Naive thymus-derived CD4-positive, alpha-beta T cell (primary cell): ENCODE results near the gene ATF3. TPM values are rescaled to one million over a fixed set of nuclear protein-coding genes. Genes with fewer than 3 reads are reported as not detected.

Source experiments
- ATAC-seq: fragments of 150-1000 bp; cut with Tn5 transposase; 2 replicates; pipeline ENCODE4 v1.10.0; 2021; ENCODE audit warnings: mild to moderate bottlenecking, moderate library complexity
- CTCF ChIA-PET: fragments of 350-600 bp; sonication (Branson Sonifier 250); formaldehyde crosslinking; loops from one replicate; lab custom pipeline; 2021; ENCODE audit warnings: antibody characterized with exemption; lab: Charles Lee
- POLR2A ChIA-PET: fragments of 350-600 bp; sonication (Branson Sonifier 250); formaldehyde crosslinking; loops from one replicate; lab custom pipeline; 2021; ENCODE audit warnings: antibody characterized with exemption, inconsistent platforms; lab: Charles Lee
- DNase-seq, 9 donors: peaks; one replicate each; pipeline versions ENCODE4 v3.0.0 to v3.0.0-alpha.2; 2020 to 2022; ENCODE audit warnings: mixed read lengths in 1 of 9
- H3K27ac ChIP-seq: one replicate; pipeline ENCODE4 v1.7.0; 2013; ENCODE audit warnings: mild to moderate bottlenecking, low read depth, low read length, moderate library complexity
- H3K27me3 ChIP-seq, 2 donors: one replicate each; pipeline ENCODE4 v1.7.0; 2013; ENCODE audit warnings: low read length in 2 of 2, mild to moderate bottlenecking in 2 of 2, moderate library complexity in 2 of 2; ENCODE audit not compliant: control insufficient read depth in 2 of 2, insufficient read depth in 2 of 2
- H3K36me3 ChIP-seq, 3 experiments: 1 replicate in 2 of 3; 2 replicates in 1 of 3; pipeline ENCODE4 v1.7.0; 2013; ENCODE audit warnings: low read length in 3 of 3, mild to moderate bottlenecking in 3 of 3, moderate library complexity in 1 of 3; ENCODE audit not compliant: insufficient read depth in 3 of 3, control insufficient read depth in 2 of 3
- H3K4me1 ChIP-seq, 2 donors: one replicate each; pipeline ENCODE4 v1.7.0; 2013; ENCODE audit warnings: low read length in 2 of 2, mild to moderate bottlenecking in 2 of 2, moderate library complexity in 1 of 2; ENCODE audit not compliant: control insufficient read depth in 2 of 2, insufficient read depth in 2 of 2
- H3K4me3 ChIP-seq: 2 replicates; pipeline ENCODE4 v1.7.0; 2013; ENCODE audit warnings: mild to moderate bottlenecking, low read length
- H3K9me3 ChIP-seq, 3 experiments: 1 replicate in 2 of 3; 2 replicates in 1 of 3; pipeline ENCODE4 v1.7.0; 2013; ENCODE audit warnings: low read length in 3 of 3; ENCODE audit not compliant: control insufficient read depth in 2 of 3
- H3K27ac Mint-ChIP-seq, 9 donors: one replicate each; pipeline ENCODE4 v1.8.0; 2020 to 2022; ENCODE audit warnings: mixed read lengths in 9 of 9, mild to moderate bottlenecking in 8 of 9, moderate library complexity in 5 of 9, inconsistent platforms in 2 of 9
- H3K27me3 Mint-ChIP-seq, 5 donors: one replicate each; pipeline ENCODE4 v1.8.0; 2021 to 2022; ENCODE audit warnings: mixed read lengths in 5 of 5, mild to moderate bottlenecking in 1 of 5
- H3K36me3 Mint-ChIP-seq, 5 donors: one replicate each; pipeline ENCODE4 v1.8.0; 2020 to 2022; ENCODE audit warnings: mixed read lengths in 5 of 5, mild to moderate bottlenecking in 3 of 5, inconsistent platforms in 1 of 5
- H3K4me1 Mint-ChIP-seq, 7 donors: one replicate each; pipeline ENCODE4 v1.8.0; 2020 to 2022; ENCODE audit warnings: mixed read lengths in 7 of 7, mild to moderate bottlenecking in 3 of 7, inconsistent platforms in 1 of 7
- H3K4me3 Mint-ChIP-seq, 10 donors: one replicate each; pipeline ENCODE4 v1.8.0; 2020 to 2022; ENCODE audit warnings: mild to moderate bottlenecking in 10 of 10, mixed read lengths in 10 of 10, moderate library complexity in 6 of 10, inconsistent platforms in 2 of 10
- H3K9me3 Mint-ChIP-seq, 11 donors: one replicate each; pipeline ENCODE4 v1.8.0; 2020 to 2022; ENCODE audit warnings: mixed read lengths in 11 of 11, mild to moderate bottlenecking in 4 of 11, inconsistent platforms in 1 of 11, moderate library complexity in 1 of 11
- intact Hi-C, 2 donors: fragments of 100-400 bp; cut with micrococcal nuclease; formaldehyde crosslinking; loops; one replicate each; pipeline ENCODE4 v1.15.1; 2023
- polyA plus RNA-seq, 2 donors: library from polyadenylated mRNA; unstranded; fragments of 300-500 nt; fragmentation: Illumina TruSeq; gene quantifications; one replicate each; pipeline ENCODE4 v1.2.3, GENCODE V29; 2021
- total RNA-seq, 6 experiments: library from RNA in 5 of 6; stranded (reverse) in 5 of 6; gene quantifications; 1 replicate in 5 of 6; 2 replicates in 1 of 6; pipeline ENCODE4 v1.2.3 and lab custom pipeline; 2021 to 2026

The ATF3 gene
- total and polyA plus RNA-seq, 7 experiments from 2014 or later: 0.57 to 83.4 (median 12.5) TPM; not detected in 2

DNA sequence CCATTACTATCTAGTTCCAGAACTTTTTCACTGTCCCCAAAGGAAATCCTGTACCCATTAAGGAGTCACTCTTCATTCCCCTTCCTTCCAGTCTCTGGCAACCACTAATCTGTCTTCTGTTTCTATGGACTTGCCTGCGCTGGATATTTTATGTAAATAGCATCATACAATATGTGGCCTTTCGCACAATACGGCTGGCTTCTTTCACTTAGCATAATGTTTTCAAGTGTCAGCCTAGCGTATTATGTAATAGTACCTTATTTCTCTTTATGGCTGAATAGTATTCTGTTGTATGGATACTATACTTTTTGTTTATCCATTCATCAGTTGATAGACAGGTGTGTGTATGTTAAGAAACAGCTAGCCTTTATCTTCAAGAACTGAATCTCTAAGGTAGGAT lies 14.3 kb downstream of the ATF3 start:
- Mint-ChIP-seq H3K36me3 (peaks cover 0 to 28% (median 0%) of the 10 kb centered on the region in 5 donors), H3K4me1 (peaks cover 5 to 21% (median 13%) of the 10 kb centered on the region in 7 donors), H3K9me3 (no peaks in the 10 kb centered on the region), H3K4me3 (no peak overlapping the region), H3K27ac (no peak overlapping the region), H3K27me3 (peaks cover 0 to 12% (median 6%) of the 10 kb centered on the region in 5 donors)
- ChIA-PET CTCF (no interaction called here), POLR2A (interaction anchor here (0.7 kb wide), 1 partner anchor 180 kb away, joined by 3 read pairs; no protein-coding TSS in a partner anchor)
- Histone ChIP-seq H3K4me3 (no peak overlapping the region), H3K27me3 (no peaks in the 10 kb centered on the region), H3K4me1 (peaks cover 0 to 7% of the 10 kb centered on the region in 2 donors), H3K36me3 (no peaks in the 10 kb centered on the region), H3K9me3 (no peaks in the 10 kb centered on the region), H3K27ac (no peak overlapping the region)
- ATAC-seq (no peak), DNase-seq (no peak)
- intact Hi-C loops: no loop called here

GRCh38 chr1:212623603-212624002 lies 15.0 kb downstream of the ATF3 start:
- no peak for ATAC-seq
- peaks cover 5 to 21% (median 13%) of the 10 kb centered on the region in 7 donors for H3K4me1 Mint-ChIP-seq
- DNase-seq: no peak
- intact Hi-C loops: no loop called here
- H3K36me3 Mint-ChIP-seq: peaks cover 0 to 26% (median 0%) of the 10 kb centered on the region in 5 donors
- Histone ChIP-seq H3K4me3 (no peak overlapping the region), H3K27ac (no peak overlapping the region), H3K4me1 (peaks cover 0 to 7% of the 10 kb centered on the region in 2 donors), H3K27me3 (no peaks in the 10 kb centered on the region), H3K9me3 (no peaks in the 10 kb centered on the region), H3K36me3 (no peaks in the 10 kb centered on the region)
- ChIA-PET POLR2A (interaction anchor here (0.7 kb wide), 1 partner anchor 179 kb away, joined by 3 read pairs; no protein-coding TSS in a partner anchor), CTCF (no interaction called here)
- no peak overlapping the region for H3K27ac Mint-ChIP-seq
- H3K27me3 Mint-ChIP-seq: peaks cover 0 to 12% (median 6%) of the 10 kb centered on the region in 5 donors
- no peak overlapping the region for H3K4me3 Mint-ChIP-seq
- H3K9me3 Mint-ChIP-seq: no peaks in the 10 kb centered on the region

DNA sequence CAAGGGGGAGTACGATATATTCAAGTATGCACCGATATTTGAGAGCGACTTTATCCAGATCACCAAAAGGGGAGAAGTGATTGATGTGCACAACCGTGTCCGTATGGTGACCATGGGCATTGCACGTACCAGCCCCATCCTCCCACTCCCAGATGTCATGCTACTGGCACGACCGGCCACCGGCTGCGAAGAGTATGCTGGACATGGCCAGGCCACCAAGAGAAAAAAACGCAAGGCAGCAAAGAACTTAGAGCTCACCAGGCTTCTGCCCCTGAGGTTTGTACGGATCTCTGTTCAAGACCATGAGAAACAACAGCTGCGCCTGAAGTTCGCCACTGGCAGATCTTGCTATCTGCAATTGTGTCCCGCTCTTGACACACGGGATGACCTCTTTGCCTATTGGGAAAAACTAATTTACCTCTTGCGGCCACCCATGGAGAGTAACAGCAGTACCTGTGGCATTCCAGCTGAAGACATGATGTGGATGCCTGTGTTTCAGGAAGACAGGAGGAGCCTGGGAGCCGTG lies 16.5 kb downstream of the ATF3 start:
- H3K36me3 Mint-ChIP-seq: peaks cover 0 to 19% (median 0%) of the 10 kb centered on the region in 5 donors
- no peaks in the 10 kb centered on the region for H3K9me3 Mint-ChIP-seq
- H3K27ac ChIP-seq: no peak overlapping the region
- H3K27me3 Mint-ChIP-seq: peaks cover 0 to 12% (median 6%) of the 10 kb centered on the region in 5 donors
- no peaks in the 10 kb centered on the region for H3K9me3 ChIP-seq
- ChIA-PET POLR2A (no interaction called here), CTCF (no interaction called here)
- DNase-seq (no peak), ATAC-seq (no peak)
- peaks cover 0 to 7% of the 10 kb centered on the region in 2 donors for H3K4me1 ChIP-seq
- no peak overlapping the region for H3K27ac Mint-ChIP-seq
- peaks cover 5 to 21% (median 13%) of the 10 kb centered on the region in 7 donors for H3K4me1 Mint-ChIP-seq
- intact Hi-C loops: no loop called here
- no peaks in the 10 kb centered on the region for H3K27me3 ChIP-seq
- H3K36me3 ChIP-seq: no peaks in the 10 kb centered on the region
- H3K4me3 Mint-ChIP-seq: no peak overlapping the region
- H3K4me3 ChIP-seq: no peak overlapping the region

DNA sequence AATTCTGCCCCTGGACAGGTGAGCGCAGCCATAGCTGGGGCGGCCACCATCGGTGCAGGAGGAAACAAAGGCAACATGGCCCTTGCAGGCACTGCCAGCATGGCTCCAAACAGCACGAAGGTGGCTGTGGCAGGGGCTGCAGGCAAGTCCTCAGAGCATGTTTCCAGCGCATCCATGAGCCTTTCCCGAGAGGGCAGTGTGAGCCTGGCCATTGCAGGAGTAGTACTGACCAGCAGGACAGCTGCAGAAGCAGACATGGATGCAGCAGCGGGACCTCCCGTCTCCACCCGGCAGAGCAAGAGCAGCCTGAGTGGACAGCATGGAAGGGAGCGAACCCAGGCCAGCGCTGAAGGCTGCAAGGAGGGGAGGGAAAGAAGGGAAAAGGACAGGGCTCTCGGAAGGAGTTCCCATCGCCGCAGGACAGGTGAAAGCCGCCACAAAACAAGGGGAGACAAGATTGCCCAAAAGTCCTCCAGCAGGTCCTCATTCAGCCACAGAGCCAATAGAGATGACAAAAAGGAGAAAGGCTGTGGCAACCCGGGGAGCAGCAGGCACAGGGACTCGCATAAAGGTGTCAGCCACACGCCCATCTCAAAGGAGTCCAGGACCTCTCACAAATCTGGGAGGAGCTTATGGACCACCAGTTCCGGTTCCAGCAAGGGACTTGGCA lies 17.4 kb downstream of the ATF3 start:
- peaks cover 5 to 20% (median 13%) of the 10 kb centered on the region in 7 donors for H3K4me1 Mint-ChIP-seq
- ATAC-seq (no peak), DNase-seq (no peak)
- H3K4me3 ChIP-seq: no peak overlapping the region
- no peak overlapping the region for H3K27ac Mint-ChIP-seq
- peaks cover 0 to 13% (median 0%) of the 10 kb centered on the region in 5 donors for H3K36me3 Mint-ChIP-seq
- H3K27me3 ChIP-seq: no peaks in the 10 kb centered on the region
- no peaks in the 10 kb centered on the region for H3K9me3 ChIP-seq
- H3K4me3 Mint-ChIP-seq: peak overlapping the region in 1 of 10 donors; percentile 4
- peaks cover 0 to 12% (median 6%) of the 10 kb centered on the region in 5 donors for H3K27me3 Mint-ChIP-seq
- H3K4me1 ChIP-seq: peaks cover 0 to 7% of the 10 kb centered on the region in 2 donors
- ChIA-PET POLR2A (no interaction called here), CTCF (no interaction called here)
- H3K27ac ChIP-seq: no peak overlapping the region
- no peaks in the 10 kb centered on the region for H3K36me3 ChIP-seq
- no peaks in the 10 kb centered on the region for H3K9me3 Mint-ChIP-seq
- intact Hi-C loops: no loop called here

DNA sequence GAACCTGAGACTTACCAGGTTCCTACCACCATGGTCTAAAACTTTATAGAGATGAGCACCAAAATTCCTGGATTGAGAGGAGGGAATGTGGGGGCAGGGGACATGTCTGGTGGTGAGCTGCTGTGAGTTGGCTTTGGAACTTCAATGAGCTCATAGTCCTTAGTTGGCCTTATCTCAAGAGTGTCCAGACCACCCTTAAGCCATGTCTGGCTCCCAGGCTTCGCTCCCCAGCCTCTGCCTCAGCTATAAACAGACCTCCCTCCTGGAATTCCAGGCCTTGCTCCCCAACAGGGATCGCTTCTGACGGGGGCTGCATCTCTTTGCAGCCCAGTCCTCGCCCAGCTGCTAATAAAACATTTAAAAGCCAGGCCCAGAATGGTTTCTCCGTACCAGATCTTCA lies 19.5 kb downstream of the ATF3 start:
- H3K27me3 ChIP-seq: no peaks in the 10 kb centered on the region
- intact Hi-C loops: no loop called here
- ATAC-seq: no peak
- Mint-ChIP-seq H3K9me3 (peaks cover 0 to 4% (median 0%) of the 10 kb centered on the region in 11 donors), H3K27me3 (peaks cover 0 to 16% (median 6%) of the 10 kb centered on the region in 5 donors), H3K27ac (no peak overlapping the region), H3K4me1 (no peaks in the 10 kb centered on the region), H3K4me3 (no peak overlapping the region), H3K36me3 (peaks cover 0 to under 1% (median 0%) of the 10 kb centered on the region in 5 donors)
- H3K4me3 ChIP-seq: no peak overlapping the region
- POLR2A ChIA-PET: no interaction called here
- DNase-seq: no peak
- CTCF ChIA-PET: no interaction called here
- no peaks in the 10 kb centered on the region for H3K36me3 ChIP-seq
- H3K9me3 ChIP-seq: no peaks in the 10 kb centered on the region
- H3K4me1 ChIP-seq: no peaks in the 10 kb centered on the region
- no peak overlapping the region for H3K27ac ChIP-seq

GRCh38 chr1:212628813-212629415 lies 20.4 kb downstream of the ATF3 start:
- H3K36me3 Mint-ChIP-seq: peaks cover 0 to 1% (median 0%) of the 10 kb centered on the region in 5 donors
- intact Hi-C loops: no loop called here
- Histone ChIP-seq H3K4me1 (no peaks in the 10 kb centered on the region), H3K4me3 (no peak overlapping the region), H3K36me3 (no peaks in the 10 kb centered on the region), H3K27ac (no peak overlapping the region), H3K27me3 (no peaks in the 10 kb centered on the region), H3K9me3 (no peaks in the 10 kb centered on the region)
- H3K9me3 Mint-ChIP-seq: peaks cover 0 to 4% (median 0%) of the 10 kb centered on the region in 11 donors
- no peak for DNase-seq
- peaks cover 0 to 2% (median 0%) of the 10 kb centered on the region in 7 donors for H3K4me1 Mint-ChIP-seq
- peaks cover 0 to 16% (median 6%) of the 10 kb centered on the region in 5 donors for H3K27me3 Mint-ChIP-seq
- H3K4me3 Mint-ChIP-seq: no peak overlapping the region
- POLR2A ChIA-PET: no interaction called here
- CTCF ChIA-PET: no interaction called here
- H3K27ac Mint-ChIP-seq: no peak overlapping the region
- no peak for ATAC-seq
